Cardiac septum (tissue), 1 donor: ENCODE results near the gene PRR35. TPM values are rescaled to one million over a fixed set of nuclear protein-coding genes. Genes with fewer than 3 reads are reported as not detected.

ENCODE experiments used
- DNase-seq: peaks from one replicate; pipeline ENCODE4 v3.0.0-alpha.2; 2020; ENCODE audit warnings: low spot score
- intact Hi-C: fragments of 100-400 bp; cut with DNase I; formaldehyde crosslinking; loops from one replicate; pipeline ENCODE4 v1.14.0; 2022
- microRNA-seq: library from miRNA; unstranded; fragments of <30 nt; microRNA quantifications from one replicate; pipeline ENCODE4 v1.2.0, GENCODE V29; 2020
- total RNA-seq: library from RNA; stranded (reverse); fragmentation: NEBNext Ultra II Directional; extraction: Animal tissue kit (Norgen Biotek cat#: 25700); gene quantifications from one replicate; pipeline ENCODE4 v1.2.1, GENCODE V29; 2021
- donor health status: DM: no; HTN: no; CAD: no.

PRR35 gene
- total RNA-seq, 1 donor from 2014 or later, result not detected

DNA sequence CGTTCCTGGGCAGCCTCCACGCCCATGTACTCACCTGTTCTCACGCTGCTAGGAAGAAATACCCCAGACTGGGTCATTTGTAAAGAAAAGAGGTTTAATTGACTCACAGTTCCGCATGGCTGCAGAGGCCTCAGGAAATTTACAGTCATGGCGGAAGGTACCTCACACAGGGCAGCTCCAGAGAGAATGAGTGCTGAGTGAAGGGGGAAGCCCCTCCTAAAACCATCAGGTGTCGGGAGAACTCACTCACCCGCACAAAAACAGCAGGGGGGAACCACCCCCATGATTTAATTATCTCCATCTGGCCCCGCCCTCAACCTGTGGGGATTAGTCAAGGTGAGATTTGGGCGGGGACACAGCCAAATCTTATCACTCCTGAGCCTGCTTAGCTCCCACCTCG, 47.8 kb downstream of the PRR35 start:
- DNase-seq, result no peak
- intact Hi-C loops, result no loop called here

DNA sequence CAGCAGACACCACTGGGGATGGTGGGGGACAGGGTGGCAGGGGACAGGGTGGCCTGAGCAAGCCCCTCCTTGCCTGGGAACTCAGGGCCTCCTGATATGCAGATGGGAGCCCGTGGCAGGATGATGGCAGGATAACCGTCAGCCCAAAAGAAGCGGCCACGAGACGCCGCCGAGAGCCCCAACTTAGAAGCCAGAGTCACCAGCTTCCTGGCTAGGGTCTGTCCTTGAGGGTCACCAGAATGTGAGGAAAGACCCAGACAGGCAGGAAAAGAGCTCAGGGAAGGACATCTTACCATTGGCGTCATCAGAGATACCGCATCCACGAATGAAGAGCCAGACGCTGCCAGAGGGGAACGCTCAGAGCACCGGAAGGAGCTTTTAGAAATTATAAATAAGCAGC, 49.1 kb downstream of the PRR35 start:
- intact Hi-C loops, result no loop called here
- no peak for DNase-seq

DNA sequence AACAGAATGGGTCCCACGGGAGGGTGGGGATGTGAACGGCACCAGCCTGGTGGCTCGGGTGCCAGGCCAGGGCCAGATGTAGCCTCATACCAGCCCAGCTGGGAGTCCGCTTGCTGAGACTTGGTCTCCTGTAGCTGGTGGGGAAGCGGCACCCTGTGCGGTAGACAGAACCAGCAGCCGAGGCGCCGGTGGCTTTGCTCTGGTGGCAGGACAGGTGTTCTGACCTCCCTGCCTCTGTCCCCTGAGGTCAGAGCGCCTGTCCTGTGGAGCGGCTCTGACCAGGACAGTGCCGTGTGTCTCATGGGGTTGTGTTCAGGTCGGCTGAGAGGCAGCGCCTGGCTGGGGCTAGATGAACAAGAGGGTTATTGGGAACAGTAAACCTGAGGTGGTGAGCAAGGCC, 49.8 kb downstream of the PRR35 start:
- DNase-seq, result no peak
- intact Hi-C loops, result no loop called here

DNA sequence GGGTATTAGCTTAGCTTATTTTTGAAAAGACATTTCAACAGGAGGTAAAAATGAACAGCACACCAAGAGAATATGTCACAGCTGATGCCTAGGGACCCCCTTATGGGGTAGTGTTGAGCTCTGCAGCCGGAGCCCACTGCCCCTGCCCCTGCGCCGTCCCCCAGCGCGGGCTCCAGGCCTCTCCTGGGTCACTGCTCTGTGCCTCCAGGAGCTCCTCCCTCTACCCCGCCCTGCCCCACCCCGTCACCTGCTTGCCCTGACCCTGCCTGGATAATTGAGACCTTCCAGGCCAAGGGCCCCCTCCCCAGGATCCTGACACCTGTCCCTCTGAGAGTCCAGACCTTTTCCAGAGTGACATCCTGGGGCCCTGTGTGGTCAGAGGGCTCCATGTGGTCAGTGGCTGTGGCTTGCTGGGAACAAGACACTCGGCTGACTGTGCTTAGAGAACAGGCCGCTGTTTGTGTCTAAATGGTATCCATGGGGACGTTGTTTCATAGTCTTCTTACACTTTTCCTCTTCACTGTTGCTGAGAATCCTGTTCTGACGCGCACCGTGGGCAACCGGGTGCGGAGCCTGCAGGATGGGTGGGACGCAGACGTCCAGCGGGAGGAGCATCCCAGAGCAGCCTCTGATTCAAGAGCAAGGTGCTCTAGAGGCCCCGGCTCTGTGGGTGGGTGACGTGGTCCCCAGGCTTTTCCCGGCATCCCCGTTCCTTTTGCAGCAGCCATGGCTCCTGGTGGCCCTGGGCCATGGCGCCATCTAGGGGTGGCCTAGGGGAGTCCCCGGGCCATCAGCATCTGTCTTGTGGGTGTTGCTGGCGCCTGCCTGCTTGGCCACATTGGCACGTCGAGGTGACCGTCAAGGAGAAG, 50.6 kb downstream of the PRR35 start:
- intact Hi-C loops, result no loop called here
- DNase-seq, result no peak

DNA sequence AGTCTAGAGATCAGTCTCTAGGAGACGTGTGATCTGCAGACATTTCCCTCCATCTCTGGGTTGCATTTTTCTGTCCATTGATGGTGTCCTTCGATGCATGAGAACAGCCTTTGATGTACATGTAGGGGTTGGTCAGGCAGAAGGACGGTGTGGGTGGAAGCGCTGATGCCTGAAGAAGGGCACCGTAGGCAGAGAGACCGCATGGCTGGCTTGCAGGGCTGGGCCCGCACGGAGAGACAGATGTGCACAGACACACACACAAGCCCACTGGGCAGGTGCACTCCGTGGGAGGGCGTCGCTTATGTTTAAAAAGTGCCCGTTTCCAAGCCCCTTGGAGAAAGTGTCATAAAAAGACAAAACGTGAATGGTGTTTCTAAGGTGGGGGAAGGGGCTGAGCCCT, 54.9 kb downstream of the PRR35 start:
- DNase-seq, result no peak
- intact Hi-C loops, result no loop called here

Small RNA genes within 50 kb of the gene (microRNA-seq; reads per million reads assigned to microRNA genes)
- gene MIR3176, result 3.6 reads per million
- gene MIR5587, result not detected

Other genes with a start within 250 kb of the PRR35 start
- gene AXIN1, start 207.7 kb upstream of the PRR35 start, total RNA-seq, result 13.5 TPM
- gene MRPL28, start 189.9 kb upstream of the PRR35 start, total RNA-seq, result 60.1 TPM
- 42.8 TPM for gene PGAP6, start 178.4 kb upstream of the PRR35 start, total RNA-seq
- gene NME4, start 163.2 kb upstream of the PRR35 start, total RNA-seq, result 65.0 TPM
- 11.6 TPM for gene DECR2, start 158.5 kb upstream of the PRR35 start, total RNA-seq
- 52.2 TPM for gene RAB11FIP3, start 134.7 kb upstream of the PRR35 start, total RNA-seq
- 18.5 TPM for gene CAPN15, start 32.7 kb upstream of the PRR35 start, total RNA-seq
- gene NHLRC4, start 6.6 kb downstream of the PRR35 start, total RNA-seq, result 0.30 TPM
- 25.5 TPM for gene PIGQ, start 9.6 kb downstream of the PRR35 start, total RNA-seq
- 19.4 TPM for gene RAB40C, start 29.7 kb downstream of the PRR35 start, total RNA-seq
- 0.40 TPM for gene WFIKKN1, start 70.6 kb downstream of the PRR35 start, total RNA-seq
- 47.7 TPM for gene METTL26, start 75.9 kb downstream of the PRR35 start, total RNA-seq
- gene MCRIP2, start 81.4 kb downstream of the PRR35 start, total RNA-seq, result 90.3 TPM
- 13.9 TPM for gene WDR90, start 89.0 kb downstream of the PRR35 start, total RNA-seq
- 102 TPM for gene RHOT2, start 107.7 kb downstream of the PRR35 start, total RNA-seq
- 1.8 TPM for gene RHBDL1, start 115.3 kb downstream of the PRR35 start, total RNA-seq
- gene STUB1, start 120.0 kb downstream of the PRR35 start, total RNA-seq, result 110 TPM
- 50.5 TPM for gene JMJD8, start 123.9 kb downstream of the PRR35 start, total RNA-seq
- 9.1 TPM for gene WDR24, start 130.0 kb downstream of the PRR35 start, total RNA-seq
- 1.5 TPM for gene FBXL16, start 145.4 kb downstream of the PRR35 start, total RNA-seq
- 73.3 TPM for gene METRN, start 154.7 kb downstream of the PRR35 start, total RNA-seq
- 36.6 TPM for gene ANTKMT, start 160.8 kb downstream of the PRR35 start, total RNA-seq
- gene CCDC78, start 166.0 kb downstream of the PRR35 start, total RNA-seq, result 0.16 TPM
- 10.9 TPM for gene HAGHL, start 166.7 kb downstream of the PRR35 start, total RNA-seq
- gene CIAO3, start 180.6 kb downstream of the PRR35 start, total RNA-seq, result 21.7 TPM
- not detected for gene MSLN, start 200.3 kb downstream of the PRR35 start, total RNA-seq
- gene RPUSD1, start 228.0 kb downstream of the PRR35 start, total RNA-seq, result 7.9 TPM
- gene CHTF18, start 228.2 kb downstream of the PRR35 start, total RNA-seq, result 7.1 TPM
- not detected for gene GNG13, start 240.3 kb downstream of the PRR35 start, total RNA-seq